MCF 10A (cell line): ENCODE data around the gene KLK8. TPM values are rescaled to one million over a fixed set of nuclear protein-coding genes. Genes with fewer than 3 reads are reported as not detected.

Experiments used
- BruUV-seq: library from RNA; stranded (reverse); fragments of 400-500 nt; replicated peaks from 2 replicates; lab custom pipeline; 2021; lab: Mats Ljungman, UMichigan
- CTCF ChIA-PET: fragments of 300-600 bp; sonication (Branson Sonifier 250); formaldehyde crosslinking; extraction: SDS; loops from one replicate; lab custom pipeline; 2021; ENCODE audit warnings: antibody characterized with exemption, inconsistent platforms; lab: Yijun Ruan, JAX
- POLR2A ChIA-PET: fragments of 300-600, 350-650 bp; sonication (Branson Sonifier 250); formaldehyde crosslinking; extraction: SDS; loops from one replicate; lab custom pipeline; 2020; ENCODE audit warnings: antibody characterized with exemption, inconsistent platforms; lab: Yijun Ruan, JAX
- DNase-seq: peaks from one replicate; pipeline ENCODE4 v3.0.0-alpha.2; 2018; ENCODE audit not compliant: unreplicated experiment
- H3K27ac Mint-ChIP-seq: one replicate; pipeline ENCODE4 v1.8.0; 2022; ENCODE audit warnings: mild to moderate bottlenecking, low read depth, mixed read lengths; ENCODE audit not compliant: unreplicated experiment
- H3K27me3 Mint-ChIP-seq: one replicate; pipeline ENCODE4 v1.8.0; 2022; ENCODE audit warnings: mixed read lengths; ENCODE audit not compliant: insufficient read depth, unreplicated experiment
- H3K36me3 Mint-ChIP-seq: one replicate; pipeline ENCODE4 v1.8.0; 2022; ENCODE audit warnings: mild to moderate bottlenecking, moderate library complexity, mixed read lengths; ENCODE audit not compliant: insufficient read depth, unreplicated experiment
- H3K4me1 Mint-ChIP-seq: one replicate; pipeline ENCODE4 v1.8.0; 2022; ENCODE audit warnings: mixed read lengths; ENCODE audit not compliant: insufficient read depth, unreplicated experiment
- H3K4me3 Mint-ChIP-seq: one replicate; pipeline ENCODE4 v1.8.0; 2022; ENCODE audit warnings: mild to moderate bottlenecking, moderate library complexity, mixed read lengths; ENCODE audit not compliant: unreplicated experiment
- H3K9me3 Mint-ChIP-seq: one replicate; pipeline ENCODE4 v1.8.0; 2022; ENCODE audit warnings: mixed read lengths; ENCODE audit not compliant: unreplicated experiment
- CTCF ChIP-seq: fragments of 200-600 bp; IDR thresholded peaks from one replicate; pipeline ENCODE4 v1.8.0; 2022; ENCODE audit warnings: antibody characterized with exemption, mild to moderate bottlenecking; ENCODE audit not compliant: unreplicated experiment
- intact Hi-C: fragments of 100-400 bp; cut with micrococcal nuclease; formaldehyde crosslinking; loops from 2 replicates; pipeline ENCODE4 v1.14.1; 2022
- total RNA-seq: library from RNA; stranded (reverse); gene quantifications from 2 replicates; pipeline ENCODE4 v1.2.3, GENCODE V29; 2022

The KLK8 gene
- total RNA-seq, 1 experiment from 2014 or later, result not detected

GRCh38 chr19:50969413-50969760 lies 32.0 kb downstream of the KLK8 start, which contains the start of gene KLK6:
KLK6 (minus strand) TSS chr19:50969591; CDS start chr19:50968104, 1,487 bp downstream.
- peak within 1 kb of the TSS; percentile 72 for H3K27ac Mint-ChIP-seq
- no peaks in the 10 kb centered on the region for H3K27me3 Mint-ChIP-seq
- H3K4me1 Mint-ChIP-seq, result no peaks in the 10 kb centered on the region
- H3K9me3 Mint-ChIP-seq, result no peaks in the 10 kb centered on the region
- no peak within 1 kb of the TSS for H3K4me3 Mint-ChIP-seq
- intact Hi-C loops, result no loop called here
- no TSS peak for BruUV-seq
- POLR2A ChIA-PET, result no interaction called here
- CTCF ChIA-PET, result no interaction called here
- peak; percentile 12 for DNase-seq
- TF ChIP-seq CTCF, result no peak
- H3K36me3 Mint-ChIP-seq, result no peaks in the 10 kb centered on the region

- Mint-ChIP-seq H3K9me3 (no peaks in the 10 kb centered on the region), H3K4me3 (no peak overlapping the region), H3K27ac (no peak overlapping the region), H3K27me3 (no peaks in the 10 kb centered on the region), H3K36me3 (no peaks in the 10 kb centered on the region), H3K4me1 (no peaks in the 10 kb centered on the region)
- TF ChIP-seq CTCF, result no peak
- intact Hi-C loops, result no loop called here
- CTCF ChIA-PET, result no interaction called here
- POLR2A ChIA-PET, result no interaction called here
- no peak for DNase-seq
- BruUV-seq, result no TSS peak
These were observed 32.5 kb downstream of the KLK8 start for GRCh38 chr19:50968716-50969412.

GRCh38 chr19:50967929-50968715 lies 33.3 kb downstream of the KLK8 start:
- intact Hi-C loops, result no loop called here
- Mint-ChIP-seq H3K36me3 (no peaks in the 10 kb centered on the region), H3K27ac (peak overlapping the region; percentile 72), H3K27me3 (no peaks in the 10 kb centered on the region), H3K9me3 (peaks cover under 1% of the 10 kb centered on the region), H3K4me3 (no peak overlapping the region), H3K4me1 (no peaks in the 10 kb centered on the region)
- POLR2A ChIA-PET, result no interaction called here
- CTCF ChIA-PET, result interaction anchor here (0.8 kb wide), 1 partner anchor 46 kb away, joined by 4 read pairs; no protein-coding TSS in a partner anchor
- DNase-seq, result no peak
- no TSS peak for BruUV-seq
- TF ChIP-seq CTCF, result no peak

- H3K9me3 Mint-ChIP-seq, result peaks cover 27% of the 10 kb centered on the region
- ChIA-PET POLR2A (no interaction called here), CTCF (interaction anchor here (0.7 to 1.0 kb wide), 2 partner anchors 9 to 130 kb away, joined by 3 to 7 read pairs; no protein-coding TSS in a partner anchor)
- H3K4me3 Mint-ChIP-seq, result no peak overlapping the region
- no peak for TF ChIP-seq CTCF
- H3K36me3 Mint-ChIP-seq, result no peaks in the 10 kb centered on the region
- no peak for DNase-seq
- intact Hi-C loops, result no loop called here
- no peak overlapping the region for H3K27ac Mint-ChIP-seq
- BruUV-seq, result no TSS peak
- no peaks in the 10 kb centered on the region for H3K4me1 Mint-ChIP-seq
- H3K27me3 Mint-ChIP-seq, result peaks cover 7% of the 10 kb centered on the region
These were observed 37.1 kb downstream of the KLK8 start for GRCh38 chr19:50964266-50964665.
